Testis (tissue), 2 donors: ENCODE results near the gene SLC9A9.

Experiments used
- POLR2A ChIP-seq: fragments of 450-650 bp; IDR thresholded peaks from one replicate; pipeline ENCODE4 v1.6.1; 2017; ENCODE audit warnings: antibody characterized with exemption, mild to moderate bottlenecking, moderate library complexity
- TF ChIP-seq, protein P1 (sequence below), 3 experiments: fragments of 450-650 bp in 2 of 3; fragments of 200-600 bp in 1 of 3; sonication (generic) in 1 of 3; IDR thresholded peaks; one replicate each; pipeline ENCODE4 v1.5.1; 2016 to 2019; ENCODE audit warnings: antibody characterized with exemption in 3 of 3, mild to moderate bottlenecking in 2 of 3, moderate library complexity in 1 of 3

DNA sequence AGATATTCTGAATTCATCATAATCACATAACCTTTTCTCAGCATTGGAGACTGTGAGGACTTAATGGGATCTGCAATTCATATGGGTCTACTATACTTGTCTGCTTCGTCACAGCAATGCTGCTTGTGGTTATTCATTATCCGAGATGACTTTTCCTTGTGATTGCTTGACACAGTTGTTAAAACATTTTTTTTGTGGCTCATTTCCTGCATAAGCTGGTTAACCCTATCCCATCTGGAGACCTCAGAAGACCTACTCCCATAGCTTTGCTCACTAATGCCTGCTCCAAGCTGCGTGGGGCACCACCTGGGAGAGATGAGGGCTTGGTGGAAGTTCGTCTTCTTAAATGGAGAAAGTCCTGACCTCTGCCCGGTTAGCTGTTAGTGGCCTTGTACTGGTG, 367.9 kb downstream of the SLC9A9 start:
- TF ChIP-seq, protein P1, sequence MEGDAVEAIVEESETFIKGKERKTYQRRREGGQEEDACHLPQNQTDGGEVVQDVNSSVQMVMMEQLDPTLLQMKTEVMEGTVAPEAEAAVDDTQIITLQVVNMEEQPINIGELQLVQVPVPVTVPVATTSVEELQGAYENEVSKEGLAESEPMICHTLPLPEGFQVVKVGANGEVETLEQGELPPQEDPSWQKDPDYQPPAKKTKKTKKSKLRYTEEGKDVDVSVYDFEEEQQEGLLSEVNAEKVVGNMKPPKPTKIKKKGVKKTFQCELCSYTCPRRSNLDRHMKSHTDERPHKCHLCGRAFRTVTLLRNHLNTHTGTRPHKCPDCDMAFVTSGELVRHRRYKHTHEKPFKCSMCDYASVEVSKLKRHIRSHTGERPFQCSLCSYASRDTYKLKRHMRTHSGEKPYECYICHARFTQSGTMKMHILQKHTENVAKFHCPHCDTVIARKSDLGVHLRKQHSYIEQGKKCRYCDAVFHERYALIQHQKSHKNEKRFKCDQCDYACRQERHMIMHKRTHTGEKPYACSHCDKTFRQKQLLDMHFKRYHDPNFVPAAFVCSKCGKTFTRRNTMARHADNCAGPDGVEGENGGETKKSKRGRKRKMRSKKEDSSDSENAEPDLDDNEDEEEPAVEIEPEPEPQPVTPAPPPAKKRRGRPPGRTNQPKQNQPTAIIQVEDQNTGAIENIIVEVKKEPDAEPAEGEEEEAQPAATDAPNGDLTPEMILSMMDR (IDR thresholded peaks at IDR 0.05), result no peak
- TF ChIP-seq POLR2A, result no peak
